GM12801 (cell line): ENCODE measurements around the gene FERMT3.

Source experiments
- CTCF ChIP-seq: IDR thresholded peaks from one replicate; pipeline ENCODE4 v1.5.1; 2011; ENCODE audit warnings: control low read depth; ENCODE audit not compliant: insufficient read length; ENCODE audit errors: extremely low read depth

FERMT3 gene

GRCh38 chr11:64260147-64260708, 53.7 kb downstream of the FERMT3 start:
- no peak for TF ChIP-seq CTCF

- TF ChIP-seq CTCF, result no peak
Observed at GRCh38 chr11:64261556-64262080, 55.1 kb downstream of the FERMT3 start.

GRCh38 chr11:64262271-64263002, 55.9 kb downstream of the FERMT3 start:
- TF ChIP-seq CTCF, result no peak

GRCh38 chr11:64263021-64263946, 56.8 kb downstream of the FERMT3 start:
- no peak for TF ChIP-seq CTCF

GRCh38 chr11:64263947-64264317, 57.4 kb downstream of the FERMT3 start:
- no peak for TF ChIP-seq CTCF

- TF ChIP-seq CTCF, result no peak
Observed at GRCh38 chr11:64264371-64264852, 57.9 kb downstream of the FERMT3 start.
